ENCODE measurements around the gene UBE2QL1.

DNA sequence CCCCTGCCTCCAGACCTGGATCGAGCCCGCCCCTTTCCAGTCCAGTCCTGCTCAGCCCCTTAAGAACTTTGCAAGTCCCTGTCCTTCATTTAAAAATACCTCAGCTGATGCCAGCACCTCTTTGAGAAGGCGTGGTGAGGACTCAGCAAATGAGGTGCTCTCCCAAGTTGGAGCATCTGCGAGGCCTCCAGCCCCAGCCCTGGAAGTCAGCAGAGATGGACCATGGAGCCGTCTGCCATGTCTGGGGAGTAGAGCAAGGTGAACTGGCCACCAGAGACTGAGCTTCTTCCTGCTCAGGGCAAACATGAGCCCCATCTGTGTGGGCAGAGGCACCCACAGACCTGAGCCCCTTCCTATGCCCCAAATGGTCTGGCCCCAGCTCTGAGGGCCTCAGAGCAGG is 71.5 kb downstream of the UBE2QL1 start:
- TF ChIP-seq POLR2AphosphoS5 (IDR thresholded peaks at IDR 0.05; ENCODE audit: low read depth, low read length): no peak
- TF ChIP-seq, protein P1, sequence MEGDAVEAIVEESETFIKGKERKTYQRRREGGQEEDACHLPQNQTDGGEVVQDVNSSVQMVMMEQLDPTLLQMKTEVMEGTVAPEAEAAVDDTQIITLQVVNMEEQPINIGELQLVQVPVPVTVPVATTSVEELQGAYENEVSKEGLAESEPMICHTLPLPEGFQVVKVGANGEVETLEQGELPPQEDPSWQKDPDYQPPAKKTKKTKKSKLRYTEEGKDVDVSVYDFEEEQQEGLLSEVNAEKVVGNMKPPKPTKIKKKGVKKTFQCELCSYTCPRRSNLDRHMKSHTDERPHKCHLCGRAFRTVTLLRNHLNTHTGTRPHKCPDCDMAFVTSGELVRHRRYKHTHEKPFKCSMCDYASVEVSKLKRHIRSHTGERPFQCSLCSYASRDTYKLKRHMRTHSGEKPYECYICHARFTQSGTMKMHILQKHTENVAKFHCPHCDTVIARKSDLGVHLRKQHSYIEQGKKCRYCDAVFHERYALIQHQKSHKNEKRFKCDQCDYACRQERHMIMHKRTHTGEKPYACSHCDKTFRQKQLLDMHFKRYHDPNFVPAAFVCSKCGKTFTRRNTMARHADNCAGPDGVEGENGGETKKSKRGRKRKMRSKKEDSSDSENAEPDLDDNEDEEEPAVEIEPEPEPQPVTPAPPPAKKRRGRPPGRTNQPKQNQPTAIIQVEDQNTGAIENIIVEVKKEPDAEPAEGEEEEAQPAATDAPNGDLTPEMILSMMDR (IDR thresholded peaks at IDR 0.05): no peak
- no peak for TF ChIP-seq TAF1 (IDR thresholded peaks at IDR 0.05; ENCODE audit: borderline replicate concordance, low read depth, low read length)

Data from SK-N-SH (cell line).